Transverse colon (tissue), 4 donors: Measurements from ENCODE around the gene INAFM2. TPM values are rescaled to one million over a fixed set of nuclear protein-coding genes. Genes with fewer than 3 reads are reported as not detected.

Source experiments
- DNase-seq: peaks from one replicate; pipeline ENCODE4 v3.0.0-alpha.2; 2019
- H3K27ac ChIP-seq, 4 donors: fragments of 200-600 bp; sonication (generic); 2 replicates each; pipeline ENCODE4 v1.5.1; 2016 to 2018; ENCODE audit warnings: inconsistent platforms in 4 of 4
- H3K27me3 ChIP-seq: fragments of 200-600 bp; sonication (generic); 2 replicates; pipeline ENCODE4 v1.5.1; 2017; ENCODE audit warnings: inconsistent platforms
- H3K36me3 ChIP-seq, 4 donors: fragments of 200-600 bp; sonication (generic); 2 replicates each; pipeline ENCODE4 v1.5.1; 2017 to 2019; ENCODE audit warnings: inconsistent platforms in 4 of 4
- H3K4me1 ChIP-seq, 4 donors: fragments of 200-600 bp; sonication (generic); 2 replicates each; pipeline ENCODE4 v1.5.1; 2017 to 2020; ENCODE audit warnings: inconsistent platforms in 4 of 4
- H3K4me3 ChIP-seq, 4 donors: fragments of 200-600 bp; sonication (generic); 1 replicate in 1 of 4; 2 replicates in 3 of 4; pipeline versions ENCODE4 v1.5.1 to v1.6.1; 2017 to 2019; ENCODE audit warnings: inconsistent platforms in 4 of 4
- H3K9me3 ChIP-seq, 2 donors: fragments of 200-600 bp; sonication (generic); 2 replicates each; pipeline ENCODE4 v1.5.1; 2017 to 2019; ENCODE audit warnings: inconsistent platforms in 2 of 2
- EP300 ChIP-seq: sonication (generic); formaldehyde crosslinking; IDR thresholded peaks from one replicate; pipeline ENCODE4 v1.6.1; 2017; ENCODE audit warnings: antibody characterized with exemption, low read depth
- POLR2A ChIP-seq: fragments of 450-650 bp; IDR thresholded peaks from one replicate; pipeline ENCODE4 v1.6.1; 2016; ENCODE audit warnings: antibody characterized with exemption, mild to moderate bottlenecking, moderate library complexity
- POLR2AphosphoS5 ChIP-seq, 3 donors: sonication (generic); formaldehyde crosslinking; IDR thresholded peaks; one replicate each; pipeline ENCODE4 v1.6.1; 2016; ENCODE audit warnings: antibody characterized with exemption in 3 of 3
- WGBS, 2 donors: methylation state at CpG; one replicate each; pipeline ENCODE4 v1.1.5; 2018; ENCODE audit warnings: low coverage in 1 of 2; 5-methylcytosine and 5-hydroxymethylcytosine counted together
- in situ Hi-C, 4 donors: fragments of 200-750 bp; cut with MboI; loops; one replicate each; pipeline versions ENCODE4 v1.15.0 to v1.15.1; 2017; ENCODE audit warnings: low sequenced_read_pairs in 3 of 4, low pct_ligation_motif_present in 1 of 4, low pct_unique_long_range_greater_than_20kb in 1 of 4
- intact Hi-C: fragments of 100-400 bp; cut with DNase I; formaldehyde crosslinking; loops from one replicate; pipeline ENCODE4 v1.15.1; 2023; ENCODE audit warnings: low total_unique reads
- total RNA-seq, 4 donors: library from RNA; depleted of rRNA; stranded (reverse); fragments of >200 nt; gene quantifications; one replicate each; pipeline ENCODE4 v1.1.0, GENCODE V29; 2016
- TF ChIP-seq, protein P1 (sequence below), 5 experiments: fragments of 200-600 bp in 3 of 5; fragments of 450-650 bp in 2 of 5; sonication (generic) in 3 of 5; IDR thresholded peaks; 1 replicate in 2 of 5; 2 replicates in 3 of 5; pipeline ENCODE4 v1.5.1; 2016 to 2017; ENCODE audit warnings: antibody characterized with exemption in 5 of 5, inconsistent platforms in 3 of 5, mild to moderate bottlenecking in 2 of 5, moderate library complexity in 1 of 5

Gene INAFM2
- total RNA-seq, 4 donors from 2014 or later, result 14.5 to 62.1 (median 19.4) TPM

DNA sequence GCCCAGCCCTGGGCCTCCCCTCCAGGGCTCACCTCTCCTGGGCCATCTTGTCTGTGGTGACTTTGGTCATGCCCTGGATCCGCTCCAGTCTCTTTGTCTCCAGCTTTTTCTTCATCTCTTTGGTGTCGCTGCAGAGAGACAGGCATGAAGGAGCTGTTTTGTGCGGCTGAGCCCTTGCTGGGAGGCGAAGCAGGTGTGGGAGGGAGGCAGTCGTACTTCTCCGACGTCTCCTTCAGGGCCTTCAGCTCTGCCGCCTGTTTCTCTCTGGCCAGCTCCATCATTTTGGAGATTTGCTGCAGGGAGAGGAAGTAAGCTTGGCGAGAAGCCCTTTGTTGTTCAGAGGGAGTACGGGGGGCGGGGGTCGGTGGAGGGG lies 33.0 kb upstream of the INAFM2 start:
- WGBS, 2 donors, result 66% methylated on average over 12 of the region's 12 CpGs; no CpG with 5 or more reads in 1 of the 2 donors
- H3K27ac ChIP-seq, result no peak overlapping the region
- in situ Hi-C loops (no loop called here), intact Hi-C loops (no loop called here)
- DNase-seq, result no peak
- peaks cover 12 to 31% (median 19%) of the 10 kb centered on the region in 4 donors for H3K4me1 ChIP-seq
- no peak for TF ChIP-seq POLR2AphosphoS5 (IDR thresholded peaks at IDR 0.05)
- TF ChIP-seq POLR2A, result no peak
- TF ChIP-seq EP300, result no peak
- TF ChIP-seq, protein P1, sequence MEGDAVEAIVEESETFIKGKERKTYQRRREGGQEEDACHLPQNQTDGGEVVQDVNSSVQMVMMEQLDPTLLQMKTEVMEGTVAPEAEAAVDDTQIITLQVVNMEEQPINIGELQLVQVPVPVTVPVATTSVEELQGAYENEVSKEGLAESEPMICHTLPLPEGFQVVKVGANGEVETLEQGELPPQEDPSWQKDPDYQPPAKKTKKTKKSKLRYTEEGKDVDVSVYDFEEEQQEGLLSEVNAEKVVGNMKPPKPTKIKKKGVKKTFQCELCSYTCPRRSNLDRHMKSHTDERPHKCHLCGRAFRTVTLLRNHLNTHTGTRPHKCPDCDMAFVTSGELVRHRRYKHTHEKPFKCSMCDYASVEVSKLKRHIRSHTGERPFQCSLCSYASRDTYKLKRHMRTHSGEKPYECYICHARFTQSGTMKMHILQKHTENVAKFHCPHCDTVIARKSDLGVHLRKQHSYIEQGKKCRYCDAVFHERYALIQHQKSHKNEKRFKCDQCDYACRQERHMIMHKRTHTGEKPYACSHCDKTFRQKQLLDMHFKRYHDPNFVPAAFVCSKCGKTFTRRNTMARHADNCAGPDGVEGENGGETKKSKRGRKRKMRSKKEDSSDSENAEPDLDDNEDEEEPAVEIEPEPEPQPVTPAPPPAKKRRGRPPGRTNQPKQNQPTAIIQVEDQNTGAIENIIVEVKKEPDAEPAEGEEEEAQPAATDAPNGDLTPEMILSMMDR (IDR thresholded peaks at IDR 0.05), result no peak
- H3K27me3 ChIP-seq, result peaks cover 8% of the 10 kb centered on the region
- no peaks in the 10 kb centered on the region for H3K9me3 ChIP-seq
- H3K4me3 ChIP-seq, result no peak overlapping the region
- no peaks in the 10 kb centered on the region for H3K36me3 ChIP-seq

DNA sequence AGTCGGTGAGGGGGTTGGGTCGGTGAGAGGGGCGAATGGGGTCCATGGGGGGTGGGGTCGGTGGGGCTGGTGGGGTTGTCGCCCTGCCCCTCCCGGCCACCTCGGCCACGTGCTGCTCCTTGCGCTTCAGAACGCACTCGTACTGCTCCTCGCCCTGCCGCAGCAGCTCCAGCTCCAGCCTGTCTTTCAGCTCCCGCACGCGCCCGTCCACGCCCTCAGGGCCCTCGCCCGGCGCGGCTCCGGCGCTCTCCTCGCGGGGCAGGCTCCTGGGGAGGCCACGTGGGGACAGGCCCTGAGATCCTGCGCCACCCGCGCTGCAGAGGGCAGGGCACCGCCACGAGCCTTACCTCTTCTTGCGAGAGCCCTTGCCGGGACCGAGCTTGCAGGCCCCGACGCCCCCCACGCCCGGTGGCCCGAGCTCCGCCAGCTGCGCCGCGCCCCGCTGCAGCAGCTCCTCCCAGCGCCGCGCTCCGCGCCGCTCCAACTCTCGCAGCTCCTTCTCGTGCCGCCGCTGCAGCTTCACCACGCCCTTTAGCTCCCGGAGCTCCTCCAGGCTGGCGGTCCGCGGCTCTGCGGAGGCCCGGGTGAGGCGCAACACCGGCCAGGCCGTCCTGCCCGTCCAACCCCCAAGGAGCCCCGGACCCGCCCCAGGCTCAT lies 32.4 kb upstream of the INAFM2 start:
- Histone ChIP-seq H3K36me3 (no peaks in the 10 kb centered on the region), H3K4me3 (peak overlapping the region in 2 of 4 donors; percentile 25 to 40), H3K27ac (no peak overlapping the region), H3K9me3 (no peaks in the 10 kb centered on the region), H3K27me3 (peaks cover 8% of the 10 kb centered on the region), H3K4me1 (peaks cover 12 to 31% (median 19%) of the 10 kb centered on the region in 4 donors)
- intact Hi-C loops, result no loop called here
- no peak for TF ChIP-seq EP300
- TF ChIP-seq, protein P1 (IDR thresholded peaks at IDR 0.05), result no peak
- no peak for TF ChIP-seq POLR2AphosphoS5 (IDR thresholded peaks at IDR 0.05)
- no peak for TF ChIP-seq POLR2A
- 29% methylated on average over 57 of the region's 68 CpGs; no CpG with 5 or more reads in 1 of the 2 donors for WGBS, 2 donors
- in situ Hi-C loops, result no loop called here
- DNase-seq, result peak; percentile 68

DNA sequence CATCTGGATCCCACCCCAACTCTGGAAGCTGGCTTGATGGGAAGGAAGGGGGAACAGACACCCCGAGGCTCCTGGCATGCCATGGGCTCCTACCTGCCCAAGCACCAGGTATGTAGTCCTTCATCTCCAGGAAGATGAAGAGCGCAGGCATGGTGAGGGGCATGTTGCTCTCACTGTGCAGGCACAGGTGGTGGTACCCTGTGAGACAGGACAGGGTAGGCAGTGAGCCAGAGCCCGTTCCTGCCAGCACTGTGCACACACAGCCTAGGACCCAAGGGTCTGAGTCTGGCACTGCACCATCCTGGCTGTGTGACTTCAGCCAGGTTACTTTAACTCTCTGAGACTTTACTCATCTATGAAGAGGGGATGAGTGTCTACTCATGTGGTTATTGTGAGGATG lies 31.2 kb upstream of the INAFM2 start:
- no peaks in the 10 kb centered on the region for H3K36me3 ChIP-seq
- no peak for DNase-seq

GRCh38 chr15:40293006-40293405 lies 30.5 kb upstream of the INAFM2 start:
- H3K36me3 ChIP-seq, result no peaks in the 10 kb centered on the region
- DNase-seq, result no peak
- intact Hi-C loops, result no loop called here
- peaks cover 12 to 31% (median 19%) of the 10 kb centered on the region in 4 donors for H3K4me1 ChIP-seq
- in situ Hi-C loops, result no loop called here
- H3K9me3 ChIP-seq, result no peaks in the 10 kb centered on the region
- peaks cover 8% of the 10 kb centered on the region for H3K27me3 ChIP-seq
- no peak overlapping the region for H3K27ac ChIP-seq
- TF ChIP-seq EP300 (no peak), POLR2AphosphoS5 (IDR thresholded peaks at IDR 0.05) (no peak), POLR2A (no peak)
- TF ChIP-seq, protein P1 (IDR thresholded peaks at IDR 0.05), result no peak
- H3K4me3 ChIP-seq, result no peak overlapping the region

More for the DNA sequence above, 31.2 kb upstream of the INAFM2 start:
- in situ Hi-C loops (no loop called here), intact Hi-C loops (no loop called here)
- Histone ChIP-seq H3K27me3 (peaks cover 8% of the 10 kb centered on the region), H3K9me3 (no peaks in the 10 kb centered on the region), H3K27ac (no peak overlapping the region), H3K4me3 (no peak overlapping the region), H3K4me1 (peaks cover 12 to 31% (median 19%) of the 10 kb centered on the region in 4 donors)
- WGBS, 2 donors, result 88% methylated on average over 3 of the region's 3 CpGs; no CpG with 5 or more reads in 1 of the 2 donors
- TF ChIP-seq EP300 (no peak), POLR2AphosphoS5 (IDR thresholded peaks at IDR 0.05) (no peak), POLR2A (no peak)
- TF ChIP-seq, protein P1 (IDR thresholded peaks at IDR 0.05), result no peak
